ENCODE results near the gene IPO13. TPM values are rescaled to one million over a fixed set of nuclear protein-coding genes. Genes with fewer than 3 reads are reported as not detected.

IPO13 gene
- total RNA-seq, 1 donor from 2014 or later: 28.7 TPM

DNA sequence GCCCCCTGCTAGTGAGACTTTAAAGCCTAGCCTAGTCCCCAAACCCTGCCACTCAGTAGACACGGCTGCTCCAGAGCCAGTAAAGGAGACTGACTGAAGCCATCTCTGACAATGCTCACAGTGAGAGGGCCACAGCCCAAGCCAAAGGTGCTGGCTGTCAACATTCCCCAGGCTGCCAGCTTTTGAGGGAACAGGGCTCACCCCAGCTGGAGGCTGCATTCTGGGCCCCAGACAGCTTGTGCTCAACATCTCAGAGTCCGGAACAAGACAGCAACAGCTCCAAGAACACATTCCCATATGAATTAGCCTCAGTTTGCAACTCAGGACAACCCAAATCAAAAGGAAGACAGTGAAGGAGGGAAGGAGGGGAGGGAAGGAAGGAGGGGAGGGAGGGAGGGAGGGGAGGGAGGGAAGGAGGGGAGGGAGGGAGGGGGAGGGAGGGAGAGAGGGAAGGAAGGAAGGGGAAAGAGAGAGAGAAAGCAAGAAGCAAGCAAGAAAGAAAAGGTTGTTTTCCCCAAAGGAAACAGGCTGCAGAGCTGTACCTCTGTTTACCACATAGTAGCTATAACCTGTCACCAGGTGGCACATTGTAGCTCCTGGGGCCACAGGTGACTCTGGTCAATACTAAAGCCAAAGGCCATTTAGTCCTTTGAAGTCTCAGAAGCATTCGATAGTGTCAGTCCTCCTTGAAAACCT lies 7.7 kb upstream of the IPO13 start:
- TF ChIP-seq, protein P1, sequence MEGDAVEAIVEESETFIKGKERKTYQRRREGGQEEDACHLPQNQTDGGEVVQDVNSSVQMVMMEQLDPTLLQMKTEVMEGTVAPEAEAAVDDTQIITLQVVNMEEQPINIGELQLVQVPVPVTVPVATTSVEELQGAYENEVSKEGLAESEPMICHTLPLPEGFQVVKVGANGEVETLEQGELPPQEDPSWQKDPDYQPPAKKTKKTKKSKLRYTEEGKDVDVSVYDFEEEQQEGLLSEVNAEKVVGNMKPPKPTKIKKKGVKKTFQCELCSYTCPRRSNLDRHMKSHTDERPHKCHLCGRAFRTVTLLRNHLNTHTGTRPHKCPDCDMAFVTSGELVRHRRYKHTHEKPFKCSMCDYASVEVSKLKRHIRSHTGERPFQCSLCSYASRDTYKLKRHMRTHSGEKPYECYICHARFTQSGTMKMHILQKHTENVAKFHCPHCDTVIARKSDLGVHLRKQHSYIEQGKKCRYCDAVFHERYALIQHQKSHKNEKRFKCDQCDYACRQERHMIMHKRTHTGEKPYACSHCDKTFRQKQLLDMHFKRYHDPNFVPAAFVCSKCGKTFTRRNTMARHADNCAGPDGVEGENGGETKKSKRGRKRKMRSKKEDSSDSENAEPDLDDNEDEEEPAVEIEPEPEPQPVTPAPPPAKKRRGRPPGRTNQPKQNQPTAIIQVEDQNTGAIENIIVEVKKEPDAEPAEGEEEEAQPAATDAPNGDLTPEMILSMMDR (conservative IDR thresholded peaks at IDR 0.05; ENCODE audit: low read depth, low read length): no peak
- no peak for DNase-seq (ENCODE audit: low read depth)
- H3K4me3 ChIP-seq (ENCODE audit: low read depth, low read length): no peak overlapping the region

DNA sequence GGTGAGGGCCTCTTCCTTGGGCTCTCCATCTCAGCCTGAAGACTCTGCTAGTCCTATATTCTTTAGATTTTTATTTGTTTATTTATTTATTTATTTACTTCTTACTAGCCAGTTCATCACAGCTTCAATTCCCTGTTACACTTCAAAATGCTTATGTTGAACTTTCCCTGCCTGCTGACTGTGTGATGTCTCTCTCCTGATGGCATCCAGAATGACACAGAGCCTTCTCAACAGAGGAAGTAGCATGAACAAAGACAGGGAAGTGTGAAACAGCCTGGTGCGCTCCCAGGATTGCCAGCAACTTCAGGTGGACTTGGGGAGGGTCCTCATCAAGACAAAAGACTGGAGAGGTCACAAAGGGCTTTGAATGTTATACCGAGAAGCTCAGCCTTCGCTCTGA lies 4.3 kb upstream of the IPO13 start:
- no peak for DNase-seq (ENCODE audit: low read depth)
- H3K4me3 ChIP-seq (ENCODE audit: low read depth, low read length): no peak overlapping the region
- TF ChIP-seq, protein P1 (conservative IDR thresholded peaks at IDR 0.05; ENCODE audit: low read depth, low read length): no peak

DNA sequence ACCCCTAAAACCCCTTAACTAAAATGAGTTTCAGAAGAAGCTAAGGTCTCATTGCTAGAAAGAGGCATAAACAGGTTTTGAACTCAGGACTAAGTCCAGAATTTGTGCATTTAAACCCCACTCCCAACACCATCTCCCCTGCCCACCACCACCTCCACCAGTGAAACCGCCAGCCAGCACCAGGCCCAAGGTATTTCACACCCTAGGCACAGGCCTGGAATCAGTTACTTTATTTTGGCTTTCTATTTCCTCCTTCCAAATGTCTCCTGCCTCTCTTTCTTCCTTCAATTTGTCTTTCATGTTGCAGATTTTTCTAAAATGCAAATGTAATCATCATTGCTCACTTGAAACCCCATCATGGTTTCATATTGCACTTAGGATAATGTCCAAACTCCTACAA lies 1.9 kb upstream of the IPO13 start:
- H3K4me3 ChIP-seq (ENCODE audit: low read depth, low read length): no peak overlapping the region
- TF ChIP-seq, protein P1 (conservative IDR thresholded peaks at IDR 0.05; ENCODE audit: low read depth, low read length): no peak
- no peak for DNase-seq (ENCODE audit: low read depth)

DNA sequence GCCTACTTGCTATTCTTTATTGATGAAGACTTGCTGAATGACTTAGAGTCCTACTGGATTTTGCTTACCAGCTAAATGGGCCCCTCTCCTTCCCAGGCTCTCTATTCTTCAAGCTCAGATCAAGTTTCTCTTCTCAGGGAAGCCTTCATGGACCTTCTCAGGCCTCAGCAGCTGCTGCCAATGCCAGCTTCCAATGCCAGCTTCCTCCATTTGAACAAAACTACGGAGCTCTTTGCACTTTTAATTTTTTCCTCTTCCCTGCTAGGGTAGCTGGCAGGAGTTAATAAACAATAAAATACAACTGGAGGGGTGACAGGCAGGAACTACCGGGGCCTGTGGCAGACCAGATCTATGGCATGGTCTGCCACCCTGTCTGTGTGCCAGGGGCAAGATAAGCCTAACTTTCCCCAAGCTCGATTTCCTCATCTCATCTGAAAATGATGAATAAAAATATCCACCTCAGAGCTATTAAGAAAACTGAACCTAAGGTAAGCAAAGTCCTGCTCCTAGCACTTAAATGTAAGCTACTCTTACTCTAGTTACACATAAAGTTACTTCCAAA lies 995 bp upstream of the IPO13 start:
- H3K4me3 ChIP-seq (ENCODE audit: low read depth, low read length): peak overlapping the region; percentile 98
- TF ChIP-seq, protein P1 (conservative IDR thresholded peaks at IDR 0.05; ENCODE audit: low read depth, low read length): no peak

DNA sequence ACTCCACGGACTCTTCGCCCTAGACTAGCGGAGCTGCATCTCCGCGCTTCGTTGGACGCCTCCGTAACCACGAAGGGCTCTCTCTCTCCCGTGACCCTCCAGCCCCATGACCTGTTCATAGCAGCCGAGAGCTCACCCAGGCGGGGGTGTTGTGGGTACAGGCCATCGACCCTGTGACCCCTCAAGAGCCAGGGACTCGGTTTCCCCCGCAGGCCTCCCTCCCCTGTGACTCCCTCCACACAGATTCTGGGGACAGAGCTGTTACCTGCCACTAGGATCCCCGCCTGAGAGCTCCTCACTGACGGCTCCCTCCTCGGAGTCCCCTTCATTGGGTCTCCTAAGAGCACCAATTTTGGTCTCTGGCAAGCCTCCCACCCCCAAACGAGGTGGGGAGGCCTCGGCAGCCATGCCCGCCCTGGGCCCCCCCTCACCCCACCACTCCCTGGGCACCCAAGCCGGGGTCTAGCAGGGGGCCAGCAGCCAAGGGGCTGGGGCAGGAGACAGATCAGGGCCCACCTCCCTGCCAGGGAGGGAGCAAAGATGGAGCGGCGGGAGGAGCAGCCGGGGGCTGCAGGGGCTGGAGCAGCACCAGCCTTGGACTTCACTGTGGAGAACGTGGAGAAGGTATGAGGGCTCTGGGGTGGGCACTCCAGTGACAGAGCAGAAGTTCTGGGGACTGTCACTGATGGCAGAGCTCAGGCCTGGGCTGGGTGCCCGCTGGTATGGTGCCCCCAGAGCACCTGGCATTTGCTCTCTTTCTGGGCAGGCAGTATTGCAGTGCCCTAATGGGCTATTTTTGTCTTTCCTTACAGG lies 517 bp downstream of the IPO13 start:
- DNase-seq (ENCODE audit: low read depth): no peak
- TF ChIP-seq, protein P1 (conservative IDR thresholded peaks at IDR 0.05; ENCODE audit: low read depth, low read length): no peak

More for the DNA sequence above, 995 bp upstream of the IPO13 start:
- no peak for DNase-seq (ENCODE audit: low read depth)

DNA sequence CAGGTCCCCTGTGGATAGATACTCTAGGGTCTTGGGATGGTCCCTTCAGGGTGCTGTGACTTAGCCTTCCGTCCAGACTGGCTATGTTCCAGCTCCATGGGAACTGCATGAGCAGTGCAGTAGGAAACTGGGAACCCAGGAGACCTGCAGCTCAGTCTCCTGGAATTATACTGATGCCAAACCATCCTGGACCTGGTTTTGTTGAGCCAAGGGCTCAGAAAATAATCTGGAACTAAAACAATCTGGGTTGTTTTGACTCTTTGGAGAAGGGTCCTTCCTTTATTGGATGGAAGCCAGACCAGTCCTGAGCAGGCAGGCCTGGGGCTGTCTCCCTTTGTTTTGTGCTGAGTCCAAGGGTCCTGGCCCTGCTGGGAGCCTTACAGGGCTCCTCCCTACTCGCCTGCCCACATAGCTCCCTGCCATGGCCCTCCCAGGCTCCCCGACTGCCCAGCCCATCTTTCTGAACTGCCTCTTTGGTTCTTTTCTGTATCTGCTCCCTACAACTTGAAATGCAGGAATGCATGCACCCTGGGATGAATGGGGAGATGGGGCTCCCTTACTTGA lies 1.2 kb downstream of the IPO13 start:
- DNase-seq (ENCODE audit: low read depth): no peak
- TF ChIP-seq, protein P1 (conservative IDR thresholded peaks at IDR 0.05; ENCODE audit: low read depth, low read length): no peak
- H3K4me3 ChIP-seq (ENCODE audit: low read depth, low read length): peak overlapping the region; percentile 98

More for the DNA sequence above, 517 bp downstream of the IPO13 start:
- peak overlapping the region; percentile 98 for H3K4me3 ChIP-seq (ENCODE audit: low read depth, low read length)
